ENCODE results near the gene ORAI2. TPM values are rescaled to one million over a fixed set of nuclear protein-coding genes. Genes with fewer than 3 reads are reported as not detected.

The ORAI2 gene
- total and polyA plus RNA-seq, 10 of the 15 experiments (the other 5 are each of a cell fraction or from before 2014, with no cell fraction given), result 5.8 to 111 (median 46.9) TPM

GRCh38 chr7:102444961-102445673, 11.7 kb downstream of the ORAI2 start (continued):
- TF ChIP-seq RELB (IDR thresholded peaks at IDR 0.05; ENCODE audit: low read depth) (peak; percentile 77; the same call in 1 of the 2 replicates), NBN (IDR thresholded peaks at IDR 0.05) (peak; percentile 80), IKZF2 (IDR thresholded peaks at IDR 0.05) (peak; percentile 20 to 78; a peak in 3 of 4 replicates), CHD1 (IDR thresholded peaks at IDR 0.05; ENCODE audit: low read depth, low read length) (no peak), EZH2 (IDR thresholded peaks at IDR 0.05; ENCODE audit: borderline replicate concordance, control insufficient read depth, low read depth, low read length) (no peak), CUX1 (IDR thresholded peaks at IDR 0.05; ENCODE audit: insufficient replicate concordance, low read depth, low read length) (no peak), MEF2A (IDR thresholded peaks at IDR 0.05; ENCODE audit: insufficient read depth, low read depth, low read length) (0 out of 2 replicates have a peak, but pooled peaks have one; percentile 8), ZNF384 (IDR thresholded peaks at IDR 0.05; ENCODE audit: borderline replicate concordance, low read depth, low read length) (peak; percentile 87), TCF12 (IDR thresholded peaks at IDR 0.05; ENCODE audit: low read depth, low read length) (peak; percentile 95), ZNF217 (IDR thresholded peaks at IDR 0.05) (no peak; the same call in 1 of the 2 replicates), TCF3 (IDR thresholded peaks at IDR 0.05; ENCODE audit: borderline replicate concordance, insufficient read depth, low read depth, low read length) (peak; percentile 92), CBFB (IDR thresholded peaks at IDR 0.05; ENCODE audit: low read depth) (no peak), MYC (IDR thresholded peaks at IDR 0.05; ENCODE audit: insufficient read depth, insufficient read length, insufficient replicate concordance, low read length, severe bottlenecking) (peak; percentile 45), RB1 (IDR thresholded peaks at IDR 0.05; ENCODE audit: borderline replicate concordance) (0 out of 2 replicates have a peak, but pooled peaks have one; percentile 48)

All from GM12878 (cell line).